Right lobe of liver (tissue), 6 donors: ENCODE measurements around the gene SNX8. TPM values are rescaled to one million over a fixed set of nuclear protein-coding genes. Genes with fewer than 3 reads are reported as not detected.

Experiments
- ATAC-seq, 4 donors: fragments of 200-7000 bp; cut with Tn5 transposase; one replicate each; pipeline ENCODE4 v1.9.1; 2020; ENCODE audit warnings: mild to moderate bottlenecking in 4 of 4, moderate library complexity in 4 of 4
- DNase-seq, 3 donors: peaks; one replicate each; pipeline ENCODE4 v3.0.0-alpha.2; 2020
- H3K27ac ChIP-seq, 3 donors: fragments of 200-600 bp; one replicate each; pipeline ENCODE4 v1.8.0; 2022
- H3K27me3 ChIP-seq, 2 donors: fragments of 200-600 bp; one replicate each; pipeline ENCODE4 v1.8.0; 2022
- H3K36me3 ChIP-seq, 4 donors: fragments of 200-600 bp; sonication (generic) in 1 of 4; one replicate each; pipeline versions ENCODE4 v1.5.1 to v1.8.0; 2017 to 2022; ENCODE audit warnings: control low read depth in 1 of 4
- H3K4me1 ChIP-seq, 4 donors: fragments of 200-600 bp; sonication (generic) in 1 of 4; one replicate each; pipeline versions ENCODE4 v1.5.1 to v1.8.0; 2017 to 2022; ENCODE audit warnings: control low read depth in 1 of 4
- H3K4me3 ChIP-seq, 3 donors: fragments of 200-600 bp; one replicate each; pipeline ENCODE4 v1.8.0; 2022
- H3K9me3 ChIP-seq, 4 donors: fragments of 200-600 bp; sonication (generic) in 1 of 4; one replicate each; pipeline versions ENCODE4 v1.5.1 to v1.8.0; 2017 to 2022; ENCODE audit warnings: control low read depth in 1 of 4
- CTCF ChIP-seq, 4 donors: fragments of 200-600 bp in 3 of 4; fragments of 450-650 bp in 1 of 4; IDR thresholded peaks; one replicate each; pipeline versions ENCODE4 v1.5.1 to v1.8.0; 2016 to 2022; ENCODE audit warnings: antibody characterized with exemption in 4 of 4, mild to moderate bottlenecking in 2 of 4
- POLR2A ChIP-seq: fragments of 450-650 bp; IDR thresholded peaks from one replicate; pipeline ENCODE4 v1.6.1; 2017; ENCODE audit warnings: antibody characterized with exemption, mild to moderate bottlenecking
- WGBS: methylation state at CpG from one replicate; pipeline ENCODE4 v1.1.6; 2018; ENCODE audit warnings: low coverage, low lambda C conversion rate; ENCODE audit not compliant: insufficient coverage; ENCODE audit errors: missing lambda C conversion rate; 5-methylcytosine and 5-hydroxymethylcytosine counted together
- intact Hi-C, 2 donors: fragments of 100-400 bp; cut with DNase I; formaldehyde crosslinking; loops; one replicate each; pipeline versions ENCODE4 v1.11.2 to v1.14.1; 2022
- total RNA-seq, 6 experiments: library from RNA; depleted of rRNA in 2 of 6; stranded (reverse); fragments of >200 nt in 2 of 6; fragmentation: NEBNext Ultra II Directional in 3 of 6; extraction: Animal tissue kit (Norgen Biotek cat#: 25700) in 3 of 6; gene quantifications; one replicate each; pipeline versions ENCODE4 v1.1.0 to v1.2.4, GENCODE V29; 2016 to 2023
- donor health status: DM: no; HTN: yes; CAD: no.
- donor health status: DM: no; HTN: no; CAD: no.
- donor health status: DM: no; HTN: no; CAD: no.
- donor health status: DM: no; HTN: yes; CAD: no.
- donor health status: DM: no; HTN: yes; CAD: no.

Gene SNX8
- total RNA-seq, 6 experiments from 2014 or later: 9.1 to 26.2 (median 13.0) TPM

GRCh38 chr7:2218444-2218785, 95.8 kb downstream of the SNX8 start:
- intact Hi-C loops: no loop called here
- TF ChIP-seq CTCF (IDR thresholded peaks at IDR 0.05) (no peak), POLR2A (no peak)
- WGBS: 92% methylated on average over 6 of the region's 9 CpGs
- DNase-seq: no peak
- no peak for ATAC-seq
- Histone ChIP-seq H3K4me3 (no peak overlapping the region), H3K27me3 (no peaks in the 10 kb centered on the region), H3K4me1 (no peaks in the 10 kb centered on the region), H3K36me3 (peaks cover 0 to 17% (median 0%) of the 10 kb centered on the region in 4 donors), H3K27ac (no peak overlapping the region), H3K9me3 (no peaks in the 10 kb centered on the region)

- intact Hi-C loops: no loop called here
- Histone ChIP-seq H3K36me3 (peaks cover 0 to 17% (median 0%) of the 10 kb centered on the region in 4 donors), H3K27ac (no peak overlapping the region), H3K9me3 (no peaks in the 10 kb centered on the region), H3K4me1 (no peaks in the 10 kb centered on the region), H3K4me3 (no peak overlapping the region), H3K27me3 (no peaks in the 10 kb centered on the region)
- no peak for ATAC-seq
- WGBS: 86% methylated on average over 11 of the region's 19 CpGs
- no peak for DNase-seq
- no peak for TF ChIP-seq CTCF (IDR thresholded peaks at IDR 0.05)
- TF ChIP-seq POLR2A: no peak
Measured at GRCh38 chr7:2217716-2218443, 96.4 kb downstream of the SNX8 start.

- Histone ChIP-seq H3K4me1 (no peaks in the 10 kb centered on the region), H3K27ac (no peak overlapping the region), H3K36me3 (peaks cover 0 to 13% (median 0%) of the 10 kb centered on the region in 4 donors), H3K9me3 (no peaks in the 10 kb centered on the region), H3K27me3 (no peaks in the 10 kb centered on the region), H3K4me3 (no peak overlapping the region)
- DNase-seq (no peak), ATAC-seq (no peak)
- TF ChIP-seq POLR2A (no peak), CTCF (IDR thresholded peaks at IDR 0.05) (no peak)
- whole genome bisulfite sequencing: 92% methylated on average over 6 of the region's 10 CpGs
- intact Hi-C loops: no loop called here
Measured at GRCh38 chr7:2217206-2217605, 97.0 kb downstream of the SNX8 start.

- Histone ChIP-seq H3K4me3 (no peak overlapping the region), H3K9me3 (no peaks in the 10 kb centered on the region), H3K27ac (no peak overlapping the region), H3K4me1 (no peaks in the 10 kb centered on the region), H3K27me3 (no peaks in the 10 kb centered on the region), H3K36me3 (peaks cover 0 to 11% (median 0%) of the 10 kb centered on the region in 4 donors)
- TF ChIP-seq CTCF (IDR thresholded peaks at IDR 0.05) (no peak), POLR2A (no peak)
- intact Hi-C loops: no loop called here
- ATAC-seq (no peak), DNase-seq (no peak)
- 80% methylated on average over 2 of the region's 17 CpGs for WGBS
Measured at GRCh38 chr7:2215851-2216250, 98.4 kb downstream of the SNX8 start.
